ENCODE measurements around the gene TSR3. TPM values are rescaled to one million over a fixed set of nuclear protein-coding genes. Genes with fewer than 3 reads are reported as not detected.

The TSR3 gene
- total RNA-seq, 1 donor from 2014 or later, result 43.7 TPM

GRCh38 chr16:1362807-1363206 lies 11.1 kb upstream of the TSR3 start:
- no peak for DNase-seq (ENCODE audit: low spot score in 2 of 2, unreplicated experiment in 2 of 2)
- Mint-ChIP-seq H3K4me1 (no peaks in the 10 kb centered on the region), H3K36me3 (peaks cover 5% of the 10 kb centered on the region), H3K27me3 (ENCODE audit: low read depth) (no peaks in the 10 kb centered on the region), H3K4me3 (no peak overlapping the region), H3K9me3 (no peaks in the 10 kb centered on the region), H3K27ac (no peak overlapping the region)
- TF ChIP-seq CTCF (IDR thresholded peaks at IDR 0.05; ENCODE audit: unreplicated experiment), result no peak

- no peak for TF ChIP-seq CTCF (IDR thresholded peaks at IDR 0.05; ENCODE audit: unreplicated experiment)
- Mint-ChIP-seq H3K4me1 (no peaks in the 10 kb centered on the region), H3K27me3 (ENCODE audit: low read depth) (no peaks in the 10 kb centered on the region), H3K9me3 (no peaks in the 10 kb centered on the region), H3K4me3 (no peak overlapping the region), H3K27ac (no peak overlapping the region), H3K36me3 (peaks cover 5% of the 10 kb centered on the region)
- no peak for DNase-seq (ENCODE audit: low spot score in 2 of 2, unreplicated experiment in 2 of 2)
Observed at GRCh38 chr16:1361685-1362360, 10.1 kb upstream of the TSR3 start.

GRCh38 chr16:1357906-1358566 lies 6.4 kb upstream of the TSR3 start:
- Mint-ChIP-seq H3K9me3 (no peaks in the 10 kb centered on the region), H3K4me1 (peaks cover 6% of the 10 kb centered on the region), H3K27ac (no peak overlapping the region), H3K4me3 (no peak overlapping the region), H3K36me3 (no peaks in the 10 kb centered on the region), H3K27me3 (ENCODE audit: low read depth) (no peaks in the 10 kb centered on the region)
- TF ChIP-seq CTCF (IDR thresholded peaks at IDR 0.05; ENCODE audit: unreplicated experiment), result no peak
- DNase-seq (ENCODE audit: low spot score in 2 of 2, unreplicated experiment in 2 of 2), result no peak

GRCh38 chr16:1356061-1356900 lies 4.6 kb upstream of the TSR3 start:
- Mint-ChIP-seq H3K9me3 (no peaks in the 10 kb centered on the region), H3K27me3 (ENCODE audit: low read depth) (no peaks in the 10 kb centered on the region), H3K36me3 (no peaks in the 10 kb centered on the region), H3K4me3 (no peak overlapping the region), H3K27ac (no peak overlapping the region), H3K4me1 (peaks cover 13% of the 10 kb centered on the region)
- TF ChIP-seq CTCF (IDR thresholded peaks at IDR 0.05; ENCODE audit: unreplicated experiment), result no peak
- no peak for DNase-seq (ENCODE audit: low spot score in 2 of 2, unreplicated experiment in 2 of 2)

- no peak overlapping the region for H3K27ac Mint-ChIP-seq
- H3K4me1 Mint-ChIP-seq, result peaks cover 13% of the 10 kb centered on the region
- H3K9me3 Mint-ChIP-seq, result no peaks in the 10 kb centered on the region
- no peak for DNase-seq (ENCODE audit: low spot score in 2 of 2, unreplicated experiment in 2 of 2)
- H3K36me3 Mint-ChIP-seq, result no peaks in the 10 kb centered on the region
- no peaks in the 10 kb centered on the region for H3K27me3 Mint-ChIP-seq (ENCODE audit: low read depth)
- TF ChIP-seq CTCF (IDR thresholded peaks at IDR 0.05; ENCODE audit: unreplicated experiment), result no peak
- H3K4me3 Mint-ChIP-seq, result no peak overlapping the region
Observed at GRCh38 chr16:1355591-1355990, 3.9 kb upstream of the TSR3 start.
